Thoracic aorta (tissue), 2 donors: ENCODE measurements around the gene PLD4. TPM values are rescaled to one million over a fixed set of nuclear protein-coding genes. Genes with fewer than 3 reads are reported as not detected.

Experiments used
- ATAC-seq: fragments of 150-250 bp; one replicate; pipeline ENCODE4 v1.8.0; 2017; ENCODE audit warnings: low read depth; ENCODE audit not compliant: insufficient number of reproducible peaks, low FRiP score
- DNase-seq: peaks from one replicate; pipeline ENCODE4 v3.0.0-alpha.2; 2020; ENCODE audit warnings: low spot score
- H3K27ac ChIP-seq, 2 donors: fragments of 200-600 bp; sonication (generic); 1 replicate in 1 of 2; 2 replicates in 1 of 2; pipeline ENCODE4 v1.5.1; 2016; ENCODE audit warnings: mild to moderate bottlenecking in 2 of 2, moderate library complexity in 2 of 2
- H3K27me3 ChIP-seq: fragments of 200-600 bp; sonication (generic); replicated peaks from 2 replicates; pipeline ENCODE4 v1.6.0; 2016; ENCODE audit warnings: mild to moderate bottlenecking; ENCODE audit not compliant: insufficient read depth
- H3K36me3 ChIP-seq: fragments of 200-600 bp; sonication (generic); one replicate; pipeline ENCODE4 v1.5.1; 2016
- H3K4me1 ChIP-seq, 2 donors: fragments of 200-600 bp; sonication (generic); 1 replicate in 1 of 2; 2 replicates in 1 of 2; pipeline versions ENCODE4 v1.5.1 to v1.6.0; 2016; ENCODE audit warnings: low read depth in 2 of 2, mild to moderate bottlenecking in 1 of 2; ENCODE audit not compliant: control insufficient read depth in 1 of 2
- H3K4me3 ChIP-seq: fragments of 200-600 bp; sonication (generic); 2 replicates; pipeline ENCODE4 v1.5.1; 2016; ENCODE audit warnings: mild to moderate bottlenecking
- H3K9me3 ChIP-seq: fragments of 200-600 bp; sonication (generic); 2 replicates; pipeline ENCODE4 v1.5.1; 2016
- CTCF ChIP-seq: fragments of 200-600 bp; sonication (generic); IDR thresholded peaks from one replicate; pipeline ENCODE4 v1.5.1; 2019; ENCODE audit warnings: antibody characterized with exemption
- total RNA-seq, 2 donors: library from RNA; depleted of rRNA; stranded (reverse); fragments of >200 nt; gene quantifications; one replicate each; pipeline versions ENCODE4 v1.1.0 to v1.2.3, GENCODE V29; 2016

The PLD4 gene
- total RNA-seq, 2 donors from 2014 or later, result 0.35 TPM; not detected in 1

- no peaks in the 10 kb centered on the region for H3K4me1 ChIP-seq
- no peak for ATAC-seq
- TF ChIP-seq CTCF, result no peak
- H3K9me3 ChIP-seq, result no peaks in the 10 kb centered on the region
- H3K27me3 ChIP-seq, result no peaks in the 10 kb centered on the region
- H3K27ac ChIP-seq, result no peak overlapping the region
- no peak overlapping the region for H3K4me3 ChIP-seq
- peaks cover 49% of the 10 kb centered on the region for H3K36me3 ChIP-seq
- no peak for DNase-seq
Observed at GRCh38 chr14:104885031-104885972, 39.4 kb upstream of the PLD4 start.

GRCh38 chr14:104885973-104886689 is 38.5 kb upstream of the PLD4 start:
- Histone ChIP-seq H3K27me3 (no peaks in the 10 kb centered on the region), H3K4me3 (no peak overlapping the region), H3K36me3 (peaks cover 41% of the 10 kb centered on the region), H3K4me1 (no peaks in the 10 kb centered on the region), H3K9me3 (no peaks in the 10 kb centered on the region), H3K27ac (no peak overlapping the region)
- TF ChIP-seq CTCF, result no peak
- DNase-seq (no peak), ATAC-seq (no peak)

- H3K36me3 ChIP-seq, result peaks cover 41% of the 10 kb centered on the region
- no peaks in the 10 kb centered on the region for H3K27me3 ChIP-seq
- DNase-seq (no peak), ATAC-seq (no peak)
- no peak for TF ChIP-seq CTCF
- H3K4me1 ChIP-seq, result no peaks in the 10 kb centered on the region
- no peak overlapping the region for H3K4me3 ChIP-seq
- no peaks in the 10 kb centered on the region for H3K9me3 ChIP-seq
- no peak overlapping the region for H3K27ac ChIP-seq
Observed at GRCh38 chr14:104886690-104887622, 37.7 kb upstream of the PLD4 start.

- Histone ChIP-seq H3K27me3 (no peaks in the 10 kb centered on the region), H3K27ac (no peak overlapping the region), H3K4me3 (no peak overlapping the region), H3K4me1 (no peaks in the 10 kb centered on the region), H3K9me3 (no peaks in the 10 kb centered on the region), H3K36me3 (peaks cover 41% of the 10 kb centered on the region)
- no peak for TF ChIP-seq CTCF
- ATAC-seq, result no peak
- no peak for DNase-seq
Observed at GRCh38 chr14:104887623-104888488, 36.8 kb upstream of the PLD4 start.
